Measurements from ENCODE around the gene CCDC142. TPM values are rescaled to one million over a fixed set of nuclear protein-coding genes. Genes with fewer than 3 reads are reported as not detected.

The CCDC142 gene
- total RNA-seq, 4 donors from 2014 or later, result 13.6 to 58.7 (median 31.3) TPM

GRCh38 chr2:74458132-74458937, 24.5 kb downstream of the CCDC142 start, which contains the start of gene WBP1:
Gene WBP1 (plus strand): TSS chr2:74458438. CDS start chr2:74458603, 165 bp downstream.
- Histone ChIP-seq H3K4me3 (replicated peaks in 1 of 3) (peak within 1 kb of the TSS; percentile 34 to 69 (median 63)), H3K36me3 (peaks cover 7 to 12% of the 10 kb centered on the region in 2 donors), H3K27ac (peak within 1 kb of the TSS; percentile 97 to 98 (median 98)), H3K9me3 (no peaks in the 10 kb centered on the region), H3K4me1 (peaks cover 23 to 30% of the 10 kb centered on the region in 2 donors), H3K27me3 (no peaks in the 10 kb centered on the region)
- 1% methylated on average over 13 to 30 of the region's 38 CpGs for WGBS, 2 donors
- DNase-seq, result peak; percentile 100
- no peak for TF ChIP-seq CTCF (IDR thresholded peaks at IDR 0.05)
- peak in 1 of 2 donors; percentile 71 for TF ChIP-seq POLR2A (IDR thresholded peaks at IDR 0.05)
- intact Hi-C loops (cut with DNase I), result no loop called here

GRCh38 chr2:74457549-74458131, 25.2 kb downstream of the CCDC142 start:
- Histone ChIP-seq H3K36me3 (peaks cover 5 to 9% of the 10 kb centered on the region in 2 donors), H3K4me3 (replicated peaks in 1 of 3) (peak overlapping the region; percentile 11 to 63 (median 40)), H3K9me3 (no peaks in the 10 kb centered on the region), H3K27ac (peak overlapping the region; percentile 97 to 98 (median 98)), H3K4me1 (peaks cover 23 to 30% of the 10 kb centered on the region in 2 donors), H3K27me3 (no peaks in the 10 kb centered on the region)
- intact Hi-C loops (cut with DNase I), result no loop called here
- peak; percentile 78 to 81 for DNase-seq
- TF ChIP-seq POLR2A (IDR thresholded peaks at IDR 0.05), result peak; percentile 71 to 97
- TF ChIP-seq CTCF (IDR thresholded peaks at IDR 0.05), result no peak
- WGBS, 2 donors, result 0 to 1% methylated on average over 20 to 31 of the region's 46 CpGs

GRCh38 chr2:74457129-74457548, 25.7 kb downstream of the CCDC142 start:
- peak overlapping the region; percentile 97 to 98 (median 98) for H3K27ac ChIP-seq

GRCh38 chr2:74454654-74455511, 27.9 kb downstream of the CCDC142 start, which contains the start of gene INO80B:
Gene INO80B (plus strand): TSS chr2:74455087. CDS start chr2:74455117, 30 bp downstream.
- peak; percentile 95 for DNase-seq
- Histone ChIP-seq H3K27me3 (no peaks in the 10 kb centered on the region), H3K4me1 (peaks cover 23 to 30% of the 10 kb centered on the region in 2 donors), H3K36me3 (no peaks in the 10 kb centered on the region), H3K4me3 (replicated peaks in 1 of 3) (peak within 1 kb of the TSS; percentile 31 to 81 (median 38)), H3K9me3 (no peaks in the 10 kb centered on the region), H3K27ac (peak within 1 kb of the TSS in 1 of 3 donors; percentile 13)
- peak in 1 of 2 donors; percentile 52 for TF ChIP-seq POLR2A (IDR thresholded peaks at IDR 0.05)
- no peak for TF ChIP-seq CTCF (IDR thresholded peaks at IDR 0.05)
- 3% methylated on average over 28 to 36 of the region's 40 CpGs for WGBS, 2 donors
- intact Hi-C loops (cut with DNase I), result no loop called here

More at GRCh38 chr2:74457129-74457548, 25.7 kb downstream of the CCDC142 start:
- TF ChIP-seq POLR2A (IDR thresholded peaks at IDR 0.05) (no peak), CTCF (IDR thresholded peaks at IDR 0.05) (no peak)
- no peaks in the 10 kb centered on the region for H3K9me3 ChIP-seq
- intact Hi-C loops (cut with DNase I), result no loop called here
- 2 to 7% methylated on average over 10 of the region's 27 CpGs for WGBS, 2 donors
- peaks cover 0 to 4% of the 10 kb centered on the region in 2 donors for H3K36me3 ChIP-seq
- no peaks in the 10 kb centered on the region for H3K27me3 ChIP-seq
- no peak for DNase-seq
- H3K4me3 ChIP-seq (replicated peaks in 1 of 3), result peak overlapping the region; percentile 11 to 63 (median 40)
- peaks cover 23 to 30% of the 10 kb centered on the region in 2 donors for H3K4me1 ChIP-seq

Measured in thyroid gland (tissue), 4 donors.